Sigmoid colon (tissue), 7 donors: ENCODE measurements around the gene VPS4A. TPM values are rescaled to one million over a fixed set of nuclear protein-coding genes. Genes with fewer than 3 reads are reported as not detected.

Experiments used
- DNase-seq: peaks from one replicate; pipeline ENCODE4 v3.0.0-alpha.2; 2019
- H3K27ac ChIP-seq, 4 donors: fragments of 200-600 bp; sonication (generic); one replicate each; pipeline ENCODE4 v1.5.1; 2016 to 2019; ENCODE audit warnings: mild to moderate bottlenecking in 1 of 4
- H3K27me3 ChIP-seq, 3 donors: fragments of 200-600 bp; sonication (generic); one replicate each; pipeline ENCODE4 v1.5.1; 2019; ENCODE audit warnings: mild to moderate bottlenecking in 1 of 3
- H3K36me3 ChIP-seq, 4 donors: fragments of 200-600 bp; sonication (generic); one replicate each; pipeline ENCODE4 v1.5.1; 2016 to 2019
- H3K4me1 ChIP-seq, 4 donors: fragments of 200-600 bp; sonication (generic); one replicate each; pipeline ENCODE4 v1.5.1; 2017 to 2019
- H3K4me3 ChIP-seq, 4 donors: fragments of 200-600 bp; sonication (generic); one replicate each; pipeline ENCODE4 v1.5.1; 2017 to 2019; ENCODE audit warnings: mild to moderate bottlenecking in 2 of 4, moderate library complexity in 1 of 4
- H3K9me3 ChIP-seq, 4 donors: fragments of 200-600 bp in 3 of 4; sonication (generic) in 3 of 4; one replicate each; pipeline versions ENCODE4 v1.5.1 to v1.6.1; 2013 to 2019
- CTCF ChIP-seq, 4 experiments: fragments of 450-650 bp in 3 of 4; fragments of 200-600 bp in 1 of 4; IDR thresholded peaks; one replicate each; pipeline ENCODE4 v1.5.1; 2016 to 2019; ENCODE audit warnings: antibody characterized with exemption in 4 of 4, mild to moderate bottlenecking in 3 of 4, moderate library complexity in 2 of 4
- EP300 ChIP-seq, 4 donors: sonication (generic); formaldehyde crosslinking; IDR thresholded peaks; one replicate each; pipeline ENCODE4 v1.6.1; 2017; ENCODE audit warnings: antibody characterized with exemption in 4 of 4
- POLR2A ChIP-seq, 2 donors: fragments of 450-650 bp; IDR thresholded peaks; one replicate each; pipeline ENCODE4 v1.6.1; 2016; ENCODE audit warnings: antibody characterized with exemption in 2 of 2, mild to moderate bottlenecking in 2 of 2, moderate library complexity in 2 of 2
- POLR2AphosphoS5 ChIP-seq, 4 donors: sonication (generic); formaldehyde crosslinking; IDR thresholded peaks; one replicate each; pipeline ENCODE4 v1.6.1; 2017; ENCODE audit warnings: antibody characterized with exemption in 4 of 4
- WGBS, 2 donors: extraction: QIAGEN DNeasy Blood & Tissue Kit; methylation state at CpG; one replicate each; pipeline ENCODE4 v1.1.7; 2013; 5-methylcytosine and 5-hydroxymethylcytosine counted together
- intact Hi-C: fragments of 100-400 bp; cut with DNase I; formaldehyde crosslinking; loops from one replicate; pipeline ENCODE4 v1.15.1; 2023
- polyA plus RNA-seq, 3 donors: library from polyadenylated mRNA; stranded (reverse); fragments of 200-250 nt; gene quantifications; one replicate each; pipeline ENCODE4 v1.2.3, GENCODE V29; 2013
- total RNA-seq, 4 donors: library from RNA; depleted of rRNA; stranded (reverse); fragments of >200 nt; gene quantifications; one replicate each; pipeline ENCODE4 v1.1.0, GENCODE V29; 2016
- donor health status: healthy with polysubstance abuse.
- donor health status: Bipolar disorder and iron deficiency.
- donor health status: healthy.

VPS4A gene
- total and polyA plus RNA-seq, 7 donors, result 25.8 to 39.3 (median 31.7) TPM

GRCh38 chr16:69313469-69313868 lies 2.3 kb downstream of the VPS4A start:
- no peak overlapping the region for H3K4me3 ChIP-seq
- DNase-seq, result no peak
- H3K27ac ChIP-seq, result no peak overlapping the region
- intact Hi-C loops, result no loop called here
- WGBS, 2 donors, result 92 to 93% methylated on average over 5 of the region's 5 CpGs
- H3K4me1 ChIP-seq, result peaks cover 0 to 28% (median 20%) of the 10 kb centered on the region in 4 donors
- H3K9me3 ChIP-seq, result no peaks in the 10 kb centered on the region
- peaks cover 14 to 49% (median 26%) of the 10 kb centered on the region in 4 donors for H3K36me3 ChIP-seq
- H3K27me3 ChIP-seq, result no peaks in the 10 kb centered on the region
- TF ChIP-seq CTCF (IDR thresholded peaks at IDR 0.05) (no peak), POLR2AphosphoS5 (IDR thresholded peaks at IDR 0.05) (no peak), EP300 (IDR thresholded peaks at IDR 0.05) (no peak), POLR2A (IDR thresholded peaks at IDR 0.05) (no peak)

GRCh38 chr16:69314534-69314933 lies 3.4 kb downstream of the VPS4A start:
- no peak overlapping the region for H3K27ac ChIP-seq
- intact Hi-C loops, result no loop called here

GRCh38 chr16:69315486-69316311 lies 4.5 kb downstream of the VPS4A start:
- peak; percentile 44 for DNase-seq
- intact Hi-C loops, result no loop called here
- Histone ChIP-seq H3K4me1 (peaks cover 0 to 25% (median 16%) of the 10 kb centered on the region in 4 donors), H3K27me3 (no peaks in the 10 kb centered on the region), H3K27ac (no peak overlapping the region), H3K4me3 (no peak overlapping the region), H3K9me3 (no peaks in the 10 kb centered on the region), H3K36me3 (peaks cover 37 to 72% (median 48%) of the 10 kb centered on the region in 4 donors)
- 93% methylated on average over 30 of the region's 30 CpGs for WGBS, 2 donors
- TF ChIP-seq POLR2A (IDR thresholded peaks at IDR 0.05) (no peak), POLR2AphosphoS5 (IDR thresholded peaks at IDR 0.05) (no peak), EP300 (IDR thresholded peaks at IDR 0.05) (no peak), CTCF (IDR thresholded peaks at IDR 0.05) (no peak)

More at GRCh38 chr16:69314534-69314933, 3.4 kb downstream of the VPS4A start:
- no peaks in the 10 kb centered on the region for H3K27me3 ChIP-seq
- WGBS, 2 donors, result 92 to 94% methylated on average over 11 of the region's 11 CpGs
- no peak for TF ChIP-seq POLR2AphosphoS5 (IDR thresholded peaks at IDR 0.05)
- TF ChIP-seq EP300 (IDR thresholded peaks at IDR 0.05), result no peak
- DNase-seq, result peak; percentile 34
- no peaks in the 10 kb centered on the region for H3K9me3 ChIP-seq
- H3K36me3 ChIP-seq, result peaks cover 25 to 60% (median 36%) of the 10 kb centered on the region in 4 donors
- H3K4me1 ChIP-seq, result peaks cover 0 to 28% (median 20%) of the 10 kb centered on the region in 4 donors
- no peak overlapping the region for H3K4me3 ChIP-seq

- peak; percentile 56 for DNase-seq
- WGBS, 2 donors, result 93 to 96% methylated on average over 17 of the region's 17 CpGs
These were observed 5.5 kb downstream of the VPS4A start for GRCh38 chr16:69316595-69317034.

GRCh38 chr16:69318177-69318910 lies 7.2 kb downstream of the VPS4A start:
- DNase-seq, result no peak
- Histone ChIP-seq H3K9me3 (no peaks in the 10 kb centered on the region), H3K4me3 (no peak overlapping the region), H3K27ac (no peak overlapping the region), H3K36me3 (peaks cover 62 to 96% (median 75%) of the 10 kb centered on the region in 4 donors), H3K4me1 (peaks cover 0 to 8% (median 2%) of the 10 kb centered on the region in 4 donors), H3K27me3 (no peaks in the 10 kb centered on the region)
- TF ChIP-seq POLR2AphosphoS5 (IDR thresholded peaks at IDR 0.05), result no peak
- TF ChIP-seq EP300 (IDR thresholded peaks at IDR 0.05), result no peak
- TF ChIP-seq CTCF (IDR thresholded peaks at IDR 0.05), result no peak
- no peak for TF ChIP-seq POLR2A (IDR thresholded peaks at IDR 0.05)
- intact Hi-C loops, result no loop called here
- WGBS, 2 donors, result 96 to 97% methylated on average over 30 of the region's 30 CpGs

More at GRCh38 chr16:69316595-69317034, 5.5 kb downstream of the VPS4A start:
- Histone ChIP-seq H3K27me3 (no peaks in the 10 kb centered on the region), H3K36me3 (peaks cover 46 to 81% (median 57%) of the 10 kb centered on the region in 4 donors), H3K4me1 (peaks cover 0 to 24% (median 15%) of the 10 kb centered on the region in 4 donors), H3K9me3 (no peaks in the 10 kb centered on the region), H3K27ac (no peak overlapping the region), H3K4me3 (no peak overlapping the region)
- intact Hi-C loops, result no loop called here
- TF ChIP-seq EP300 (IDR thresholded peaks at IDR 0.05), result no peak
